ENCODE data around the gene COPS7A.

- no peak for TF ChIP-seq CTCF (conservative IDR thresholded peaks at IDR 0.05 in 1 of 2, IDR thresholded peaks at IDR 0.05 in 1 of 2; ENCODE audit: low read depth in 1 of 2, low read length in 2 of 2)
- TF ChIP-seq EZH2 (IDR thresholded peaks at IDR 0.05; ENCODE audit: low read length, missing control alignments) = no peak
Observed at GRCh38 chr12:6723607-6724408, at the start of gene COPS7A.
